HepG2 (cell line): ENCODE results near the gene TOMM22. TPM values are rescaled to one million over a fixed set of nuclear protein-coding genes. Genes with fewer than 3 reads are reported as not detected.

Source experiments
- ARHGAP35 ChIP-seq: sonication (generic); formaldehyde crosslinking; IDR thresholded peaks from 2 replicates; pipeline ENCODE4 v1.9.0; 2022; ENCODE audit warnings: mild to moderate bottlenecking, inconsistent platforms, moderate library complexity, missing genetic modification reagents, borderline replicate concordance
- GATA4 ChIP-seq: sonication (generic); IDR thresholded peaks from 2 replicates; pipeline ENCODE4 v1.6.1; 2016; ENCODE audit warnings: antibody characterized with exemption, low read depth, borderline replicate concordance
- KLF13 ChIP-seq: sonication (generic); formaldehyde crosslinking; IDR thresholded peaks from 2 replicates; pipeline ENCODE4 v1.4.0; 2020; ENCODE audit warnings: mild to moderate bottlenecking, missing genetic modification reagents
- MTA3 ChIP-seq: sonication (generic); formaldehyde crosslinking; IDR thresholded peaks from 2 replicates; pipeline ENCODE4 v1.4.0; 2020; ENCODE audit warnings: missing genetic modification reagents
- NKX3-1 ChIP-seq: sonication (generic); formaldehyde crosslinking; IDR thresholded peaks from 2 replicates; pipeline ENCODE4 v1.5.0; 2020; ENCODE audit warnings: missing genetic modification reagents
- RARA ChIP-seq: IDR thresholded peaks from 2 replicates; pipeline ENCODE4 v1.6.1; 2016; ENCODE audit warnings: missing genetic modification reagents, missing compliant biosample characterization
- SRF ChIP-seq: IDR thresholded peaks from 2 replicates; pipeline ENCODE4 v1.6.1; 2011; ENCODE audit warnings: mild to moderate bottlenecking, low read depth, low read length, moderate library complexity
- TAF1 ChIP-seq: sonication (generic); formaldehyde crosslinking; IDR thresholded peaks from 2 replicates; pipeline ENCODE4 v1.4.0; 2020; ENCODE audit warnings: missing genetic modification reagents
- ZFAT ChIP-seq: sonication (generic); formaldehyde crosslinking; conservative IDR thresholded peaks from 2 replicates; pipeline ENCODE4 v1.8.1; 2023; ENCODE audit warnings: missing genetic modification reagents, inconsistent platforms
- ZKSCAN5 ChIP-seq: sonication (generic); formaldehyde crosslinking; IDR thresholded peaks from 2 replicates; pipeline ENCODE4 v1.5.1; 2020; ENCODE audit warnings: mild to moderate bottlenecking, missing genetic modification reagents
- ZNF138 ChIP-seq: sonication (generic); formaldehyde crosslinking; IDR thresholded peaks from 2 replicates; pipeline ENCODE4 v1.5.0; 2020; ENCODE audit warnings: mild to moderate bottlenecking, low read depth, missing genetic modification reagents
- ZNF326 ChIP-seq: sonication (generic); formaldehyde crosslinking; IDR thresholded peaks from 2 replicates; pipeline ENCODE4 v1.4.0; 2020; ENCODE audit warnings: missing genetic modification reagents, borderline replicate concordance
- ZNF335 ChIP-seq: sonication (generic); formaldehyde crosslinking; IDR thresholded peaks from 2 replicates; pipeline ENCODE4 v1.4.0; 2020; ENCODE audit warnings: missing genetic modification reagents
- ZNF446 ChIP-seq: sonication (generic); formaldehyde crosslinking; IDR thresholded peaks from 2 replicates; pipeline ENCODE4 v1.5.0; 2020; ENCODE audit warnings: mild to moderate bottlenecking, missing genetic modification reagents
- ZNF644 ChIP-seq: IDR thresholded peaks from 2 replicates; pipeline ENCODE4 v1.6.1; 2016; ENCODE audit warnings: low read depth
- ZNF646 ChIP-seq: sonication (generic); formaldehyde crosslinking; IDR thresholded peaks from 2 replicates; pipeline ENCODE4 v1.9.0; 2021; ENCODE audit warnings: mild to moderate bottlenecking, missing genetic modification reagents
- ZSCAN5A ChIP-seq: sonication (generic); formaldehyde crosslinking; IDR thresholded peaks from 2 replicates; pipeline ENCODE4 v1.8.0; 2022; ENCODE audit warnings: mild to moderate bottlenecking, missing genetic modification reagents, borderline replicate concordance
- polyA plus RNA-seq, 8 experiments: library from polyadenylated mRNA; depleted of rRNA in 3 of 8; stranded (reverse) in 7 of 8; unstranded in 1 of 8; fragments of >200 nt; fragmentation: Illumina TruSeq in 4 of 8; extraction: Trizol in 4 of 8; gene quantifications; 2 replicates each; pipeline versions ENCODE4 v1.2.1 to v1.2.3, GENCODE V29; 2011 to 2016; ENCODE audit warnings: low read depth in 4 of 8, missing spikeins in 1 of 8, mixed read lengths in 1 of 8; ENCODE audit not compliant: insufficient read depth in 1 of 8
- total RNA-seq, 5 experiments: library from RNA; depleted of rRNA; stranded (reverse); fragments of >200 nt; fragmentation: Illumina TruSeq; extraction: Trizol; gene quantifications; 2 replicates each; pipeline ENCODE4 v1.2.3, GENCODE V29; 2016; ENCODE audit warnings: low read depth in 1 of 5
- TF ChIP-seq, protein P1 (sequence below): IDR thresholded peaks from 2 replicates; pipeline ENCODE4 v1.6.1; 2016; ENCODE audit warnings: missing genetic modification reagents, missing compliant biosample characterization
- TF ChIP-seq, protein P2 (sequence below): sonication (generic); formaldehyde crosslinking; IDR thresholded peaks from 2 replicates; pipeline ENCODE4 v1.4.0; 2020; ENCODE audit warnings: missing genetic modification reagents, borderline replicate concordance

Gene TOMM22
- total and polyA plus RNA-seq, 2 of the 13 experiments (the other 11 are each of a cell fraction or from before 2014, with no cell fraction given), result 46.9 to 118 TPM

DNA sequence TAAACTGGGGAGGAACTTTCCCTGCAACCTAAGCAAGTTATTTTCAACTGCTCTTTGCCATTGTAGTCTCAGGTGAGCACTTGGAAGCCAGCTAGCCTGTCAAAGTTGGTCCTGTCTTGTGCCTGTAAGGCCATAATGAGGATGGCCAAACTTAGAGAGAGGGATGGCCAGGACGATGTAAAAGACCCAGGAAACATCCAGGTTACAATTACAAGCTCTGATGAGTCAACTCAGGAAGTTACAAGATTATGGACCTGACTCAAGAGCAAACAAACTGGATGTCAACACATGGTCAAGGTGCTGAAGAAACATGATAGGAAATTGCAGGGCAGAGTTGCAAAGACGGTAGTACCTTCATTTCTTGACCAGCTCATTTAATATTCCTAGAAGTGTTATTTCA is 25.6 kb downstream of the TOMM22 start (continued):
- TF ChIP-seq RARA (peak; percentile 91), ZNF326 (no peak), TAF1 (CRISPR knock-in tag) (no peak), ZKSCAN5 (CRISPR knock-in tag) (no peak), KLF13 (CRISPR knock-in tag) (no peak), NKX3-1 (CRISPR knock-in tag) (no peak), MTA3 (CRISPR knock-in tag) (no peak), ZFAT (no peak), ZNF646 (no peak), ZSCAN5A (no peak), ZNF644 (CRISPR knock-in tag) (no peak), SRF (no peak), ZNF138 (CRISPR knock-in tag) (no peak), GATA4 (no peak), ARHGAP35 (CRISPR knock-in tag) (no peak), ZNF446 (CRISPR knock-in tag) (no peak), ZNF335 (CRISPR knock-in tag) (0 out of 2 replicates have a peak, but pooled peaks have one; percentile 27)
- TF ChIP-seq, protein P1, sequence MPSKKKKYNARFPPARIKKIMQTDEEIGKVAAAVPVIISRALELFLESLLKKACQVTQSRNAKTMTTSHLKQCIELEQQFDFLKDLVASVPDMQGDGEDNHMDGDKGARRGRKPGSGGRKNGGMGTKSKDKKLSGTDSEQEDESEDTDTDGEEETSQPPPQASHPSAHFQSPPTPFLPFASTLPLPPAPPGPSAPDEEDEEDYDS (CRISPR knock-in tag), result no peak
- TF ChIP-seq, protein P2, sequence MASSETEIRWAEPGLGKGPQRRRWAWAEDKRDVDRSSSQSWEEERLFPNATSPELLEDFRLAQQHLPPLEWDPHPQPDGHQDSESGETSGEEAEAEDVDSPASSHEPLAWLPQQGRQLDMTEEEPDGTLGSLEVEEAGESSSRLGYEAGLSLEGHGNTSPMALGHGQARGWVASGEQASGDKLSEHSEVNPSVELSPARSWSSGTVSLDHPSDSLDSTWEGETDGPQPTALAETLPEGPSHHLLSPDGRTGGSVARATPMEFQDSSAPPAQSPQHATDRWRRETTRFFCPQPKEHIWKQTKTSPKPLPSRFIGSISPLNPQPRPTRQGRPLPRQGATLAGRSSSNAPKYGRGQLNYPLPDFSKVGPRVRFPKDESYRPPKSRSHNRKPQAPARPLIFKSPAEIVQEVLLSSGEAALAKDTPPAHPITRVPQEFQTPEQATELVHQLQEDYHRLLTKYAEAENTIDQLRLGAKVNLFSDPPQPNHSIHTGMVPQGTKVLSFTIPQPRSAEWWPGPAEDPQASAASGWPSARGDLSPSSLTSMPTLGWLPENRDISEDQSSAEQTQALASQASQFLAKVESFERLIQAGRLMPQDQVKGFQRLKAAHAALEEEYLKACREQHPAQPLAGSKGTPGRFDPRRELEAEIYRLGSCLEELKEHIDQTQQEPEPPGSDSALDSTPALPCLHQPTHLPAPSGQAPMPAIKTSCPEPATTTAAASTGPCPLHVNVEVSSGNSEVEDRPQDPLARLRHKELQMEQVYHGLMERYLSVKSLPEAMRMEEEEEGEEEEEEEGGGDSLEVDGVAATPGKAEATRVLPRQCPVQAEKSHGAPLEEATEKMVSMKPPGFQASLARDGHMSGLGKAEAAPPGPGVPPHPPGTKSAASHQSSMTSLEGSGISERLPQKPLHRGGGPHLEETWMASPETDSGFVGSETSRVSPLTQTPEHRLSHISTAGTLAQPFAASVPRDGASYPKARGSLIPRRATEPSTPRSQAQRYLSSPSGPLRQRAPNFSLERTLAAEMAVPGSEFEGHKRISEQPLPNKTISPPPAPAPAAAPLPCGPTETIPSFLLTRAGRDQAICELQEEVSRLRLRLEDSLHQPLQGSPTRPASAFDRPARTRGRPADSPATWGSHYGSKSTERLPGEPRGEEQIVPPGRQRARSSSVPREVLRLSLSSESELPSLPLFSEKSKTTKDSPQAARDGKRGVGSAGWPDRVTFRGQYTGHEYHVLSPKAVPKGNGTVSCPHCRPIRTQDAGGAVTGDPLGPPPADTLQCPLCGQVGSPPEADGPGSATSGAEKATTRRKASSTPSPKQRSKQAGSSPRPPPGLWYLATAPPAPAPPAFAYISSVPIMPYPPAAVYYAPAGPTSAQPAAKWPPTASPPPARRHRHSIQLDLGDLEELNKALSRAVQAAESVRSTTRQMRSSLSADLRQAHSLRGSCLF, result no peak
